ENCODE data around the gene XKR7. TPM values are rescaled to one million over a fixed set of nuclear protein-coding genes. Genes with fewer than 3 reads are reported as not detected.

Gene XKR7
- total RNA-seq, 3 donors from 2014 or later (not counting 1 experiment from before 2014, with no cell fraction given) = not detected

DNA sequence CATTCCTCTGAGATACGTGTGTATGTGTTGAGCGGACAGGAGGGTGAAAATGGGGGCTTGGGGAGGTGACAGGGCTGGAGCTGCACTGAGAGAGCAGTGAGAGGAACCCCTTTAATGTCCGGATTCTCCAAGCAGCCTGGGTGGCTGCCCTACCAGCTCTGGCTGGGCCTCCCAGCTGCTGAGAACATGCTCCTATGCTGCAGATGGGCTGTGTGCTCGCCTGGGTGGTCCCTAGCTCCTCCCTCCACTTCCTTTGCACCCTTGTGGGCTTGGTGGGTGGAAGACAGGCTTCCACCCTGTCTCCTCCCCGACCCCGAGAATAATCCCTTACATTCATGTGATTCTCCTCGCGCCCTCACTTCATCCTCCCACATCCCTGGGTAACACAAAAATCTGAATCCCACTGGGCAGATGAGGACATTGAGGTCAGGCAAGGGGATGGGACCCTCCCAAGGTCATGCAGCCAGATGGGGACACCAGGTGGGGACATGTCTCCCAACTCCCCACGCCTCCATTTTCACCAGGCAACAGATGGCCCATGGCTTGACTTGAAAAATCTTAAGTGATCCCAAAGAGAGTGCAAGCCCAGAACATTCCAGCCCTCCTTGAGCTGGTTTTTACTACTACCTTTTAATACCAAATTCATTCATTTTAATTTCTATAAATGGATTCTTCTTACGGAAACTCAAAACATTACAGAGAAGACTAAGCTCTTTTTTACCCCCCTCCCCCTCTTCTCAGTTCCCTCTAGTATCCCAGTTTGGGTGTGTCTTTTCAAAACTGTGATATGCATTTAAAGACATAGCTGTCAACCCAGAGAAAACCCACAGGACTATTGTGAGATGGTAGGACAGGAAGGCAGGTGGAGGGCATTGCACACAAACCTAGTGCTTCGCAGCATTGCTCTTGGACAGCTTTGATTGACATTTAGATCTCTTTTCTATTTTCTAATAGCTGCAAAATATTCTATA lies 11.1 kb upstream of the XKR7 start:
- no peaks in the 10 kb centered on the region for H3K27me3 ChIP-seq (ENCODE audit: control insufficient read depth, insufficient read depth, low read length)
- no peak overlapping the region for H3K4me3 ChIP-seq (ENCODE audit: low read length)
- H3K27ac ChIP-seq (ENCODE audit: low read length) = no peak overlapping the region
- no peak for DNase-seq
- no peak overlapping the region for H3K27ac Mint-ChIP-seq
- intact Hi-C loops (cut with micrococcal nuclease) = no loop called here
- no peaks in the 10 kb centered on the region for H3K36me3 ChIP-seq (ENCODE audit: control insufficient read depth, insufficient read depth, low read length)
- no peaks in the 10 kb centered on the region for H3K4me1 ChIP-seq (ENCODE audit: control insufficient read depth, insufficient read depth, low read length)
- no peaks in the 10 kb centered on the region for H3K9me3 ChIP-seq (ENCODE audit: control insufficient read depth, insufficient read depth, low read length)
- H3K4me3 Mint-ChIP-seq = no peak overlapping the region
- H3K36me3 Mint-ChIP-seq = no peaks in the 10 kb centered on the region
- peaks cover 5% of the 10 kb centered on the region in 2 donors for H3K4me1 Mint-ChIP-seq
- peaks cover 30 to 42% of the 10 kb centered on the region in 2 donors for H3K27me3 Mint-ChIP-seq (ENCODE audit: low read depth in 2 of 2)
- TF ChIP-seq, protein P1, sequence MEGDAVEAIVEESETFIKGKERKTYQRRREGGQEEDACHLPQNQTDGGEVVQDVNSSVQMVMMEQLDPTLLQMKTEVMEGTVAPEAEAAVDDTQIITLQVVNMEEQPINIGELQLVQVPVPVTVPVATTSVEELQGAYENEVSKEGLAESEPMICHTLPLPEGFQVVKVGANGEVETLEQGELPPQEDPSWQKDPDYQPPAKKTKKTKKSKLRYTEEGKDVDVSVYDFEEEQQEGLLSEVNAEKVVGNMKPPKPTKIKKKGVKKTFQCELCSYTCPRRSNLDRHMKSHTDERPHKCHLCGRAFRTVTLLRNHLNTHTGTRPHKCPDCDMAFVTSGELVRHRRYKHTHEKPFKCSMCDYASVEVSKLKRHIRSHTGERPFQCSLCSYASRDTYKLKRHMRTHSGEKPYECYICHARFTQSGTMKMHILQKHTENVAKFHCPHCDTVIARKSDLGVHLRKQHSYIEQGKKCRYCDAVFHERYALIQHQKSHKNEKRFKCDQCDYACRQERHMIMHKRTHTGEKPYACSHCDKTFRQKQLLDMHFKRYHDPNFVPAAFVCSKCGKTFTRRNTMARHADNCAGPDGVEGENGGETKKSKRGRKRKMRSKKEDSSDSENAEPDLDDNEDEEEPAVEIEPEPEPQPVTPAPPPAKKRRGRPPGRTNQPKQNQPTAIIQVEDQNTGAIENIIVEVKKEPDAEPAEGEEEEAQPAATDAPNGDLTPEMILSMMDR (IDR thresholded peaks at IDR 0.05) = no peak
- no peaks in the 10 kb centered on the region for H3K9me3 Mint-ChIP-seq
- ATAC-seq = no peak
- WGBS (ENCODE audit: insufficient coverage) = 69% methylated on average over 11 of the region's 11 CpGs

- Histone ChIP-seq H3K4me3 (ENCODE audit: low read length) (no peak overlapping the region), H3K9me3 (ENCODE audit: control insufficient read depth, insufficient read depth, low read length) (no peaks in the 10 kb centered on the region), H3K27ac (ENCODE audit: low read length) (no peak overlapping the region), H3K36me3 (ENCODE audit: control insufficient read depth, insufficient read depth, low read length) (no peaks in the 10 kb centered on the region), H3K27me3 (ENCODE audit: control insufficient read depth, insufficient read depth, low read length) (no peaks in the 10 kb centered on the region), H3K4me1 (ENCODE audit: control insufficient read depth, insufficient read depth, low read length) (peaks cover 2% of the 10 kb centered on the region)
- intact Hi-C loops (cut with micrococcal nuclease) = no loop called here
- H3K27me3 Mint-ChIP-seq (ENCODE audit: low read depth in 2 of 2) = peaks cover 42 to 52% of the 10 kb centered on the region in 2 donors
- no peaks in the 10 kb centered on the region for H3K36me3 Mint-ChIP-seq
- no peak for ATAC-seq
- no peak for DNase-seq
- peaks cover 4 to 11% of the 10 kb centered on the region in 2 donors for H3K4me1 Mint-ChIP-seq
- TF ChIP-seq, protein P1 (IDR thresholded peaks at IDR 0.05) = no peak
- H3K27ac Mint-ChIP-seq = no peak overlapping the region
- no peaks in the 10 kb centered on the region for H3K9me3 Mint-ChIP-seq
- H3K4me3 Mint-ChIP-seq = no peak overlapping the region
- WGBS (ENCODE audit: insufficient coverage) = 92% methylated on average over 2 of the region's 2 CpGs
Observed at GRCh38 chr20:31962761-31963160, 5.2 kb upstream of the XKR7 start.

- peaks cover 43 to 55% of the 10 kb centered on the region in 2 donors for H3K27me3 Mint-ChIP-seq (ENCODE audit: low read depth in 2 of 2)
- no peaks in the 10 kb centered on the region for H3K9me3 ChIP-seq (ENCODE audit: control insufficient read depth, insufficient read depth, low read length)
- ATAC-seq (no peak), DNase-seq (no peak)
- H3K4me3 Mint-ChIP-seq = no peak overlapping the region
- peaks cover 4% of the 10 kb centered on the region for H3K27me3 ChIP-seq (ENCODE audit: control insufficient read depth, insufficient read depth, low read length)
- H3K4me1 Mint-ChIP-seq = peaks cover 9 to 18% of the 10 kb centered on the region in 2 donors
- H3K4me3 ChIP-seq (ENCODE audit: low read length) = no peak overlapping the region
- intact Hi-C loops (cut with micrococcal nuclease) = no loop called here
- H3K36me3 Mint-ChIP-seq = no peaks in the 10 kb centered on the region
- peaks cover 11% of the 10 kb centered on the region for H3K4me1 ChIP-seq (ENCODE audit: control insufficient read depth, insufficient read depth, low read length)
- H3K36me3 ChIP-seq (ENCODE audit: control insufficient read depth, insufficient read depth, low read length) = no peaks in the 10 kb centered on the region
- 79% methylated on average over 6 of the region's 6 CpGs for WGBS (ENCODE audit: insufficient coverage)
- no peak overlapping the region for H3K27ac Mint-ChIP-seq
- no peak overlapping the region for H3K27ac ChIP-seq (ENCODE audit: low read length)
- TF ChIP-seq, protein P1 (IDR thresholded peaks at IDR 0.05) = no peak
- no peaks in the 10 kb centered on the region for H3K9me3 Mint-ChIP-seq
Observed at GRCh38 chr20:31963889-31964288, 4.1 kb upstream of the XKR7 start.
